GM10248 (cell line): ENCODE results near the gene ARF4.
A peak's percentile ranks its signal among the peaks of the same experiment; 100 is the strongest.

Experiments used
- CTCF ChIA-PET: fragments of 300-600 bp; sonication (Branson Sonifier 250); formaldehyde crosslinking; extraction: SDS; loops from one replicate; lab custom pipeline; 2021; ENCODE audit warnings: antibody characterized with exemption; lab: Yijun Ruan, JAX
- POLR2A ChIA-PET: fragments of 350-650 bp; sonication (Branson Sonifier 250); formaldehyde crosslinking; extraction: SDS; loops from one replicate; lab custom pipeline; 2020; ENCODE audit warnings: antibody characterized with exemption; lab: Yijun Ruan, JAX
- DNase-seq: peaks from one replicate; pipeline ENCODE4 v3.0.0; 2012; ENCODE audit errors: extremely low spot score
- CTCF ChIP-seq: IDR thresholded peaks from 2 replicates; pipeline ENCODE4 v1.5.1; 2012; ENCODE audit warnings: mild to moderate bottlenecking, low read depth; ENCODE audit errors: extremely low read depth, missing control alignments, control extremely low read depth

ARF4 gene

DNA sequence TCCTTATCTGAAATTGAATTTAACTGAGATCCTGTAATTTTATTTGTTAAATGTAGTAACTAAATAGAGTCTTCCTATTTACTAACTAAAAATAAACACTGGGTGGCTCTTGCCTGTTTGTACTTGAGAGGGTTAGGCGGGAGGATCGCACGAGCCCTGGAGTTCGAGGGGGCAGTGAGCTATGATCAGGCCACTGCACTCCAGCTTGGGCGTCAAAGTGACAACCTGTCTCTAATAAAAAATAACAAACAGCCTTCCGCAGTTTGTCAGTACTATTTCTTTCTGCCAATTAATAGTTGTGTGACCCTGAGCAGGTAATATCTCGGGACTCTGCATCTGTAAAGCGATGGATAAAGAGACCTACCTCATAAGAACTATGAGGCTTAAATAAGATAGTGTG lies 41.8 kb downstream of the ARF4 start:
- no peak for TF ChIP-seq CTCF
- ChIA-PET POLR2A (interaction anchor here (1.0 to 1.3 kb wide), 4 partner anchors 34 to 43 kb away, joined by 3 to 11 read pairs (median 4); partner anchors contain the start of gene ARF4), CTCF (interaction anchor here (1.3 to 2.2 kb wide), 4 partner anchors 9 to 158 kb away, joined by 3 to 5 read pairs (median 4); no protein-coding TSS in a partner anchor)
- no peak for DNase-seq

- no peak for DNase-seq
- POLR2A ChIA-PET, result no interaction called here
- CTCF ChIA-PET, result interaction anchor here (1.4 to 1.7 kb wide), 2 partner anchors 9 to 10 kb away, joined by 4 to 5 read pairs; partner anchors contain the start of gene PDE12
- no peak for TF ChIP-seq CTCF
Measured at GRCh38 chr3:57546616-57547015, 50.5 kb downstream of the ARF4 start.

DNA sequence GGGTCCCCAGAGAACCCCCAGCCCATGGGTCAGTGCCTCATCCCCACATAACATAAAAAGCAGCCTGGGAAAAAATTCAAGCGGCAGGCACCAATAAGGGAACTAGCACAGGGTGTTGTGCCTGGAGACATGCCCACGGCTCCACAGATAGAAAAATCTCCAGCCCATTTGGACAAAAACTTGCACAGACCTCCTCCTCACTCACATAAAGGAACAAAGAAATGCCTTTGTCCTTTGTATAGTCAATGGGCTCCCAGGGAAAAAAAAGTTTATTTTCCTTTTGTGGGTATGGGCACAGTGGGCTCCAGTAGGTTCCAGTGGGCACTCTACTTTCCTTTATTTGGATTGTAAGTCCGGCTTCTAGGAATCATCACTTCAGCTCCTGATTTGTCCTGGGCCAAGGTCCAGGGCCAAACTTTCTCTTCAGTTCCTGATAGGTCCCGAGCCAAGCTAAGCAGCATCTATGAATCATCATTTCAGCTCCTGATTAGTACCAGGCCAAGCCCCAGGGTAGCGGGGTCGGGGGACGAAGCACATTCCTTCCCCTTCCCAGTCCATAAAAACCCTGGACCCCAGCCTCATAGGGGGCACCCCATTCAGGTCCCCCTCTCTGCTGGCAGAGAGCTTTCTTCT lies 51.4 kb downstream of the ARF4 start:
- ChIA-PET CTCF (interaction anchor here (1.4 to 1.7 kb wide), 2 partner anchors 9 kb away, joined by 4 to 5 read pairs; partner anchors contain the start of gene PDE12), POLR2A (no interaction called here)
- no peak for DNase-seq
- no peak for TF ChIP-seq CTCF

- CTCF ChIA-PET, result interaction anchor here (1.5 kb wide), 1 partner anchor 12 kb away, joined by 4 read pairs; the partner anchor contains the start of gene PDE12
- peak; percentile 39 for DNase-seq
- no peak for TF ChIP-seq CTCF
- POLR2A ChIA-PET, result no interaction called here
Measured at GRCh38 chr3:57544181-57545125, 52.7 kb downstream of the ARF4 start, which contains the start of gene DNAH12. Gene DNAH12, minus strand, starts transcription at chr3:57544344. Its CDS starts 1,474 bp downstream, at chr3:57542870.

- ChIA-PET POLR2A (no interaction called here), CTCF (interaction anchor here (1.3 kb wide), 1 partner anchor 13 kb away, joined by 3 read pairs; no protein-coding TSS in a partner anchor)
- DNase-seq, result no peak
- no peak for TF ChIP-seq CTCF
Measured at GRCh38 chr3:57538465-57538864, 58.7 kb downstream of the ARF4 start.

DNA sequence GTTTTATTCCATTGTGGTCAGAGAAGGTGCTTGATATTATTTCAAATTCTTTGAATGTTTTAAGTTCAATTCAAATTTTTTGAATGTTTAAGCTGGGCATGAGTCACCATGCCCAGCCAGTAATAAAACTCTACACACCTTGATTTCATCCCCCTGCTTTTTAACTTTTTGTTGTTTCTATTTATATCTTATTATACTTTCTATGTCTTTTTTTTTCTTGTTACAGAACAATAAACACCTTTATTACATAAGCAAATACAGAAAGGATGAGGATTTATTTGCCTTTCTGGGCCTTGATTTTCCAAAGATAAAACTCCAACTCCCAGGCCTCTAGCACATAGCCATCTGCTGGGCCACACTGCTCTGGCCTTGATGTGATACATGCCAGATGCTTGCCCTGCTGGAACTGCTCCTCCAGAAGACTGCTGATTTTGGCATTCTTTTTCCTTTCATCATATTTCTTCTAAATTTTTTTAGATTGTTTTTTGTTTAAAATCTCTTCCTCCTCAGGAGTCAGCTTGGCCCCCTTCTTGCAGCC lies 67.0 kb downstream of the ARF4 start:
- TF ChIP-seq CTCF, result no peak
- ChIA-PET CTCF (no interaction called here), POLR2A (no interaction called here)
- no peak for DNase-seq
